ENCODE results near the gene MMADHC. TPM values are rescaled to one million over a fixed set of nuclear protein-coding genes. Genes with fewer than 3 reads are reported as not detected.
A peak's percentile ranks its signal among the peaks of the same experiment; 100 is the strongest.

MMADHC gene
- polyA plus RNA-seq (2013, experiment 1 of 2): 127 TPM
- 144 TPM for polyA plus RNA-seq (2013, experiment 2 of 2)

GRCh38 chr2:149587220-149587949, at the start of gene MMADHC:
Gene MMADHC (minus strand): TSS chr2:149587775. CDS start chr2:149587097, 678 bp downstream.
- 1% methylated on average over 29 to 42 of the region's 45 CpGs for WGBS, 2 experiments (ENCODE audit: insufficient coverage in 2 of 2)
- peak within 1 kb of the TSS; percentile 99 for H3K27ac ChIP-seq (ENCODE audit: low read depth, low read length, severe bottlenecking)
- H3K4me3 ChIP-seq (ENCODE audit: extremely low read depth, insufficient read depth, low read length, poor library complexity, severe bottlenecking): peak within 1 kb of the TSS; percentile 79

GRCh38 chr2:149634103-149634502, 46.5 kb upstream of the MMADHC start:
- no peaks in the 10 kb centered on the region for H3K36me3 ChIP-seq (ENCODE audit: control insufficient read depth, insufficient read depth, low read length)
- WGBS, 2 experiments (ENCODE audit: insufficient coverage in 2 of 2): 90% methylated on average over 2 of the region's 5 CpGs
- no peak overlapping the region for H3K27ac ChIP-seq (ENCODE audit: low read depth, low read length, severe bottlenecking)
- H3K4me3 ChIP-seq (ENCODE audit: extremely low read depth, insufficient read depth, low read length, poor library complexity, severe bottlenecking): no peak overlapping the region
- H3K4me1 ChIP-seq (ENCODE audit: control insufficient read depth, insufficient read depth, low read length, poor library complexity, severe bottlenecking): no peaks in the 10 kb centered on the region
- H3K9me3 ChIP-seq (ENCODE audit: control insufficient read depth, low read length): no peaks in the 10 kb centered on the region

More at GRCh38 chr2:149587220-149587949, at the start of gene MMADHC:
- no peaks in the 10 kb centered on the region for H3K9me3 ChIP-seq (ENCODE audit: control insufficient read depth, low read length)
- peaks cover 21% of the 10 kb centered on the region for H3K36me3 ChIP-seq (ENCODE audit: control insufficient read depth, insufficient read depth, low read length)
- H3K4me1 ChIP-seq (ENCODE audit: control insufficient read depth, insufficient read depth, low read length, poor library complexity, severe bottlenecking): peaks cover 10% of the 10 kb centered on the region

- no peaks in the 10 kb centered on the region for H3K9me3 ChIP-seq (ENCODE audit: control insufficient read depth, low read length)
- no peaks in the 10 kb centered on the region for H3K4me1 ChIP-seq (ENCODE audit: control insufficient read depth, insufficient read depth, low read length, poor library complexity, severe bottlenecking)
- no peak overlapping the region for H3K27ac ChIP-seq (ENCODE audit: low read depth, low read length, severe bottlenecking)
- H3K36me3 ChIP-seq (ENCODE audit: control insufficient read depth, insufficient read depth, low read length): no peaks in the 10 kb centered on the region
- WGBS, 2 experiments (ENCODE audit: insufficient coverage in 2 of 2): no CpG with 5 or more reads among the region's 1 CpG
- no peak overlapping the region for H3K4me3 ChIP-seq (ENCODE audit: extremely low read depth, insufficient read depth, low read length, poor library complexity, severe bottlenecking)
These were observed 42.9 kb upstream of the MMADHC start for GRCh38 chr2:149630445-149630844.

GRCh38 chr2:149629026-149629425, 41.5 kb upstream of the MMADHC start:
- Histone ChIP-seq H3K27ac (ENCODE audit: low read depth, low read length, severe bottlenecking) (no peak overlapping the region), H3K4me1 (ENCODE audit: control insufficient read depth, insufficient read depth, low read length, poor library complexity, severe bottlenecking) (no peaks in the 10 kb centered on the region), H3K9me3 (ENCODE audit: control insufficient read depth, low read length) (no peaks in the 10 kb centered on the region), H3K4me3 (ENCODE audit: extremely low read depth, insufficient read depth, low read length, poor library complexity, severe bottlenecking) (no peak overlapping the region), H3K36me3 (ENCODE audit: control insufficient read depth, insufficient read depth, low read length) (no peaks in the 10 kb centered on the region)

- Histone ChIP-seq H3K4me3 (ENCODE audit: extremely low read depth, insufficient read depth, low read length, poor library complexity, severe bottlenecking) (no peak overlapping the region), H3K4me1 (ENCODE audit: control insufficient read depth, insufficient read depth, low read length, poor library complexity, severe bottlenecking) (no peaks in the 10 kb centered on the region), H3K36me3 (ENCODE audit: control insufficient read depth, insufficient read depth, low read length) (no peaks in the 10 kb centered on the region), H3K27ac (ENCODE audit: low read depth, low read length, severe bottlenecking) (no peak overlapping the region), H3K9me3 (ENCODE audit: control insufficient read depth, low read length) (no peaks in the 10 kb centered on the region)
- WGBS, 2 experiments (ENCODE audit: insufficient coverage in 2 of 2): no CpG with 5 or more reads among the region's 1 CpG
These were observed 39.7 kb upstream of the MMADHC start for GRCh38 chr2:149627111-149627801.

- H3K4me3 ChIP-seq (ENCODE audit: extremely low read depth, insufficient read depth, low read length, poor library complexity, severe bottlenecking): no peak overlapping the region
- H3K36me3 ChIP-seq (ENCODE audit: control insufficient read depth, insufficient read depth, low read length): no peaks in the 10 kb centered on the region
- WGBS, 2 experiments (ENCODE audit: insufficient coverage in 2 of 2): no CpG with 5 or more reads among the region's 2 CpGs
- H3K9me3 ChIP-seq (ENCODE audit: control insufficient read depth, low read length): no peaks in the 10 kb centered on the region
- no peaks in the 10 kb centered on the region for H3K4me1 ChIP-seq (ENCODE audit: control insufficient read depth, insufficient read depth, low read length, poor library complexity, severe bottlenecking)
- no peak overlapping the region for H3K27ac ChIP-seq (ENCODE audit: low read depth, low read length, severe bottlenecking)
These were observed 38.1 kb upstream of the MMADHC start for GRCh38 chr2:149625671-149626070.

- H3K4me3 ChIP-seq (ENCODE audit: extremely low read depth, insufficient read depth, low read length, poor library complexity, severe bottlenecking): no peak overlapping the region
- H3K4me1 ChIP-seq (ENCODE audit: control insufficient read depth, insufficient read depth, low read length, poor library complexity, severe bottlenecking): no peaks in the 10 kb centered on the region
- 100% methylated on average over 1 of the region's 3 CpGs; no CpG with 5 or more reads in 1 of the 2 experiments for WGBS, 2 experiments (ENCODE audit: insufficient coverage in 2 of 2)
- H3K9me3 ChIP-seq (ENCODE audit: control insufficient read depth, low read length): no peaks in the 10 kb centered on the region
- no peaks in the 10 kb centered on the region for H3K36me3 ChIP-seq (ENCODE audit: control insufficient read depth, insufficient read depth, low read length)
- no peak overlapping the region for H3K27ac ChIP-seq (ENCODE audit: low read depth, low read length, severe bottlenecking)
These were observed 37.7 kb upstream of the MMADHC start for GRCh38 chr2:149625271-149625670.

GRCh38 chr2:149622343-149622742, 34.8 kb upstream of the MMADHC start:
- H3K36me3 ChIP-seq (ENCODE audit: control insufficient read depth, insufficient read depth, low read length): no peaks in the 10 kb centered on the region
- no peak overlapping the region for H3K27ac ChIP-seq (ENCODE audit: low read depth, low read length, severe bottlenecking)
- no peak overlapping the region for H3K4me3 ChIP-seq (ENCODE audit: extremely low read depth, insufficient read depth, low read length, poor library complexity, severe bottlenecking)
- no peaks in the 10 kb centered on the region for H3K9me3 ChIP-seq (ENCODE audit: control insufficient read depth, low read length)
- H3K4me1 ChIP-seq (ENCODE audit: control insufficient read depth, insufficient read depth, low read length, poor library complexity, severe bottlenecking): no peaks in the 10 kb centered on the region
- no CpG with 5 or more reads among the region's 1 CpG for WGBS, 2 experiments (ENCODE audit: insufficient coverage in 2 of 2)

- no peaks in the 10 kb centered on the region for H3K36me3 ChIP-seq (ENCODE audit: control insufficient read depth, insufficient read depth, low read length)
- H3K9me3 ChIP-seq (ENCODE audit: control insufficient read depth, low read length): no peaks in the 10 kb centered on the region
- no peak overlapping the region for H3K27ac ChIP-seq (ENCODE audit: low read depth, low read length, severe bottlenecking)
These were observed 29.9 kb upstream of the MMADHC start for GRCh38 chr2:149617476-149617875.

GRCh38 chr2:149616681-149617456, 29.3 kb upstream of the MMADHC start:
- Histone ChIP-seq H3K4me1 (ENCODE audit: control insufficient read depth, insufficient read depth, low read length, poor library complexity, severe bottlenecking) (no peaks in the 10 kb centered on the region), H3K9me3 (ENCODE audit: control insufficient read depth, low read length) (no peaks in the 10 kb centered on the region), H3K36me3 (ENCODE audit: control insufficient read depth, insufficient read depth, low read length) (no peaks in the 10 kb centered on the region), H3K27ac (ENCODE audit: low read depth, low read length, severe bottlenecking) (no peak overlapping the region), H3K4me3 (ENCODE audit: extremely low read depth, insufficient read depth, low read length, poor library complexity, severe bottlenecking) (no peak overlapping the region)
- WGBS, 2 experiments (ENCODE audit: insufficient coverage in 2 of 2): 100% methylated on average over 1 of the region's 3 CpGs

More at GRCh38 chr2:149617476-149617875, 29.9 kb upstream of the MMADHC start:
- no peak overlapping the region for H3K4me3 ChIP-seq (ENCODE audit: extremely low read depth, insufficient read depth, low read length, poor library complexity, severe bottlenecking)
- no peaks in the 10 kb centered on the region for H3K4me1 ChIP-seq (ENCODE audit: control insufficient read depth, insufficient read depth, low read length, poor library complexity, severe bottlenecking)

Measured in mesodermal cell (in vitro differentiated cells).